ENCODE data around the gene ZC3H13.

The ZC3H13 gene

DNA sequence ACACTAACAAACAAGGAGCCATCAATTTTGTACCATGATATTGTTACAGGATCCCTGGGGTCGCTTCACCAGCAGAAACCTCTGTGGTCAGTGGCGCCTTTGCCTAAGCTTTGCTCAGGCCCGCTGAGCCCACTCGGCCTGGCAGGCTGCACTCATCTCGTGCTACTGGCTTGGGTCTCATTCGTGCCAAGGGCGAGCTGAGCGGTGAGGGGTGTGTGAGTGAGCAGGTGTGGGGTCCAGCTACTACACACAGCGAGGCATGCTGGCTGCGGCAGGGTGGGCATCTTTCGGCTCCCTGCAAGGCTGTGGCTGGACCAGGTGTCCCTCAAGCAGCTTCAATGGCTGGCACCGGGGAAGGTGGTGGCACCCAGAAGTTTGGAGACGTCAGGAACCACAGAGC lies 33.2 kb upstream of the ZC3H13 start:
- ChIA-PET CTCF (interaction anchor here (0.9 to 1.9 kb wide), 6 partner anchors 9 to 41 kb away, joined by 3 to 6 read pairs (median 4); no protein-coding TSS in a partner anchor), POLR2A (no interaction called here)
- DNase-seq (ENCODE audit: extremely low spot score): no peak
- TF ChIP-seq CTCF (IDR thresholded peaks at IDR 0.05; ENCODE audit: control extremely low read depth, extremely low read depth, low read depth, missing control alignments): no peak

DNA sequence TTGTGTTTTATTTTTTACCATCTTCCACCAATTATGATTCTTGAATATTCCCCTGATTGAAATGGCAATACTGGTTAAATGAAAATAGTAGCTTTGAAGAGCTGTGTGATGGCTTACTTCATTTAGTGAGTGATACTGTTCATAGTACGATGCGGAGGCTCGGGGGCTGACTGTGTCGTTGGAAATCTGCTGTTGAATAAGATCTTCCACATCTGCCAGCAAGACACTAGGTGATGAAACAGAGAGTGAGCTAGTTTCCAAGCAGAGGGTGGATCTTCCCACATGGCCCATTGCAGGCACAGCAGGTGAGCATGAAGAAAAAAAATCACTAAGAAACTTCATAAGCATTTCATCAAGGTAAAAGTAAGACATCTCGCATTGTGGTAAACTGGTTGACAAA lies 29.8 kb upstream of the ZC3H13 start:
- ChIA-PET CTCF (interaction anchor here (1.1 to 3.0 kb wide), 5 partner anchors 9 to 44 kb away, joined by 3 to 17 read pairs (median 4); no protein-coding TSS in a partner anchor), POLR2A (no interaction called here)
- no peak for DNase-seq (ENCODE audit: extremely low spot score)
- TF ChIP-seq CTCF (IDR thresholded peaks at IDR 0.05; ENCODE audit: control extremely low read depth, extremely low read depth, low read depth, missing control alignments): no peak

DNA sequence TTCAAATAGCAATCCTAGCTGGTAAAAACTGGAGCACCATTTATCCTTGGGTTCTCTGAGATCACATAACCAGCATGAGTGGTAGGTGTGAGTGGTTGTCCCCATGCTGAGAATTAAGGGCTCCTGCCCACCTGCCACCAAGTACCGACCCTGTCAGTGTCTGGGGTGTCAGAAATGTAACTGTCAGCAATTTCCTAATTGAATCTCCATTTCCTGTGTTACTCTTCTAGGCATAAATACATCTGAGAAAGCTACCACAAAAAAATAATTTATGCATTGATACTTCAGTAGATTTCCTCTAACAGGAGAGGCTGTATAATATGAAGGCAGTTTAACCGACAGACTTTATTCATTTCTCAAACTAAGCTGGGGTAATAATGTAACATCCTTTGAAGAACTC lies 27.2 kb upstream of the ZC3H13 start:
- CTCF ChIA-PET: interaction anchor here (1.0 to 1.3 kb wide), 2 partner anchors 17 to 18 kb away, joined by 4 read pairs; no protein-coding TSS in a partner anchor
- TF ChIP-seq CTCF (IDR thresholded peaks at IDR 0.05; ENCODE audit: control extremely low read depth, extremely low read depth, low read depth, missing control alignments): no peak
- DNase-seq (ENCODE audit: extremely low spot score): no peak
- POLR2A ChIA-PET: no interaction called here

GRCh38 chr13:46077265-46077664 lies 24.7 kb upstream of the ZC3H13 start:
- ChIA-PET CTCF (no interaction called here), POLR2A (no interaction called here)
- no peak for DNase-seq (ENCODE audit: extremely low spot score)
- TF ChIP-seq CTCF (IDR thresholded peaks at IDR 0.05; ENCODE audit: control extremely low read depth, extremely low read depth, low read depth, missing control alignments): no peak

- ChIA-PET CTCF (no interaction called here), POLR2A (no interaction called here)
- no peak for TF ChIP-seq CTCF (IDR thresholded peaks at IDR 0.05; ENCODE audit: control extremely low read depth, extremely low read depth, low read depth, missing control alignments)
- no peak for DNase-seq (ENCODE audit: extremely low spot score)
Measured at GRCh38 chr13:46076827-46077226, 24.3 kb upstream of the ZC3H13 start.

GRCh38 chr13:46075811-46076210 lies 23.3 kb upstream of the ZC3H13 start:
- ChIA-PET CTCF (interaction anchor here (1.4 kb wide), 1 partner anchor 23 kb away, joined by 4 read pairs; the partner anchor contains the start of gene ZC3H13), POLR2A (no interaction called here)
- DNase-seq (ENCODE audit: extremely low spot score): no peak

More at GRCh38 chr13:46075811-46076210, 23.3 kb upstream of the ZC3H13 start:
- no peak for TF ChIP-seq CTCF (IDR thresholded peaks at IDR 0.05; ENCODE audit: control extremely low read depth, extremely low read depth, low read depth, missing control alignments)
